ENCODE results near the gene PDCD10. TPM values are rescaled to one million over a fixed set of nuclear protein-coding genes. Genes with fewer than 3 reads are reported as not detected.

Gene PDCD10
- total RNA-seq, 1 donor from 2014 or later, result 38.4 TPM

- no peak overlapping the region for H3K27ac Mint-ChIP-seq (ENCODE audit: unreplicated experiment)
- no peak overlapping the region for H3K4me3 Mint-ChIP-seq (ENCODE audit: unreplicated experiment)
- H3K9me3 Mint-ChIP-seq (ENCODE audit: unreplicated experiment), result no peaks in the 10 kb centered on the region
- DNase-seq (ENCODE audit: extremely low spot score, unreplicated experiment), result no peak
- H3K4me1 Mint-ChIP-seq (ENCODE audit: unreplicated experiment), result no peaks in the 10 kb centered on the region
- no peaks in the 10 kb centered on the region for H3K27me3 Mint-ChIP-seq (ENCODE audit: unreplicated experiment)
- no peaks in the 10 kb centered on the region for H3K36me3 Mint-ChIP-seq (ENCODE audit: unreplicated experiment)
- TF ChIP-seq CTCF (IDR thresholded peaks at IDR 0.05), result no peak
These were observed 68.1 kb downstream of the PDCD10 start for GRCh38 chr3:167666563-167666962.

GRCh38 chr3:167662919-167663400, 71.7 kb downstream of the PDCD10 start:
- Mint-ChIP-seq H3K27ac (ENCODE audit: unreplicated experiment) (no peak overlapping the region), H3K36me3 (ENCODE audit: unreplicated experiment) (no peaks in the 10 kb centered on the region), H3K9me3 (ENCODE audit: unreplicated experiment) (no peaks in the 10 kb centered on the region), H3K4me3 (ENCODE audit: unreplicated experiment) (no peak overlapping the region), H3K27me3 (ENCODE audit: unreplicated experiment) (peaks cover 2% of the 10 kb centered on the region), H3K4me1 (ENCODE audit: unreplicated experiment) (no peaks in the 10 kb centered on the region)
- no peak for TF ChIP-seq CTCF (IDR thresholded peaks at IDR 0.05)
- DNase-seq (ENCODE audit: extremely low spot score, unreplicated experiment), result no peak

- Mint-ChIP-seq H3K27ac (ENCODE audit: unreplicated experiment) (no peak overlapping the region), H3K4me3 (ENCODE audit: unreplicated experiment) (no peak overlapping the region), H3K4me1 (ENCODE audit: unreplicated experiment) (no peaks in the 10 kb centered on the region), H3K9me3 (ENCODE audit: unreplicated experiment) (no peaks in the 10 kb centered on the region), H3K27me3 (ENCODE audit: unreplicated experiment) (peaks cover 4% of the 10 kb centered on the region), H3K36me3 (ENCODE audit: unreplicated experiment) (no peaks in the 10 kb centered on the region)
- DNase-seq (ENCODE audit: extremely low spot score, unreplicated experiment), result no peak
- no peak for TF ChIP-seq CTCF (IDR thresholded peaks at IDR 0.05)
These were observed 76.9 kb downstream of the PDCD10 start for GRCh38 chr3:167657684-167658225.

GRCh38 chr3:167656821-167657220, 77.9 kb downstream of the PDCD10 start:
- Mint-ChIP-seq H3K4me3 (ENCODE audit: unreplicated experiment) (no peak overlapping the region), H3K4me1 (ENCODE audit: unreplicated experiment) (no peaks in the 10 kb centered on the region), H3K36me3 (ENCODE audit: unreplicated experiment) (no peaks in the 10 kb centered on the region), H3K27ac (ENCODE audit: unreplicated experiment) (no peak overlapping the region), H3K9me3 (ENCODE audit: unreplicated experiment) (no peaks in the 10 kb centered on the region), H3K27me3 (ENCODE audit: unreplicated experiment) (peaks cover 4% of the 10 kb centered on the region)
- DNase-seq (ENCODE audit: extremely low spot score, unreplicated experiment), result no peak
- TF ChIP-seq CTCF (IDR thresholded peaks at IDR 0.05), result no peak

- Mint-ChIP-seq H3K36me3 (ENCODE audit: unreplicated experiment) (no peaks in the 10 kb centered on the region), H3K27me3 (ENCODE audit: unreplicated experiment) (peaks cover 4% of the 10 kb centered on the region), H3K27ac (ENCODE audit: unreplicated experiment) (no peak within 1 kb of the TSS), H3K4me1 (ENCODE audit: unreplicated experiment) (no peaks in the 10 kb centered on the region), H3K9me3 (ENCODE audit: unreplicated experiment) (no peaks in the 10 kb centered on the region), H3K4me3 (ENCODE audit: unreplicated experiment) (no peak within 1 kb of the TSS)
- no peak for DNase-seq (ENCODE audit: extremely low spot score, unreplicated experiment)
- no peak for TF ChIP-seq CTCF (IDR thresholded peaks at IDR 0.05)
These were observed 80.9 kb downstream of the PDCD10 start, which contains the start of gene WDR49 for GRCh38 chr3:167653760-167654159. TSS of gene WDR49 (minus strand) at chr3:167653942. CDS start at chr3:167653425, 517 bp downstream.
